NCI-H82 (cell line): ENCODE measurements around the gene UNK.

Source experiments
- DNase-seq: peaks from one replicate; lab custom pipeline; 2025; lab: John Stamatoyannopoulos, UW

UNK gene

DNA sequence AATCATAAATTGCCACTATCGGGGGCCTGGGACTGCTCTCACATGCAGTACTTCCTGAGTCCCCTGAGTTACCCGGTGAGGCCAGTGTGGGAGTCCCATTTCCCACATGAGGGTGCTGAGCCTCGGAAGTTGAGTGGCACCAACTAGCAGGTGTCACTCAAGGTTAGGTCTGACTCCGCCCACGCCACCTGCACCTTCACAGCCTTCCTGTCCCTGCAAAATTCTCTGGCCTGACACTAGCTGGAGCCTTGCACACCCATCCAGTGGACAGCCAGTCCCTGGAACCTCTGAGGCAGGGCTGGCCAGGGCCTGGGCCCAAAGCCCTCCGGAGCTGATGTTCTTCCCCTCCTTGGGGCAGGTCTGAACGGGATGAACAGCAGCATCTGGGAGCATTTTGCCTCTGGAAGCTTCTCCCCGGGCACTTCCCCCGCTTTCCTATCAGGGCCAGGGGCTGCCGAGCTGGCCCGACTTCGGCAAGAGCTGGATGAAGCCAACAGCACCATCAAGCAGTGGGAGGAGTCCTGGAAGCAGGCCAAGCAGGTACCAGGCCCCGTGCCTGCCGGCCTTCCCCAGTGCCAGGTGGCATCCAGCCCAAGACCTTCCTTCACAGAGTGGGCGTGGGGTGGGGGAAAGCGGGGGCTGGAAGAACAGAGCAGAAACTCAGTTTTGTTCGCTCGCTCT, 37.7 kb downstream of the UNK start:
- no peak for DNase-seq

DNA sequence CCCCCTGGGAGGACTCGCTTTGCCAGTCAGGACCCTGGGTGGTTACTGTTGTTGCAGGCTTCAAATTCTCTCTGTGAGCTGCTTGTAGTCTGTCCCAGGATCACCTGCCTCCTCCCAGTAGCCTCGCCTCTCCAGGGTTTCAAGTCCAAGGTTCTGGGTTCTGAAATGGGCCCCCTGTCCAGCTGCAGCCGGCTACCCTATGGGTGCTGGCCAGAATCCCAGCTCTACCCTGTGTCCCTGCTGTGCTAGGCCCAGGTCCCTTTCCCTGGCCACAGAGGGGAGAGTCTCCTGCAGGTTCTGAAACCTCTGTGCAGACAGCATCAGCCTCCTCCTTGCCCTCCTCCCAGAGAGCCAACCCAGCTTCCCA, 38.2 kb downstream of the UNK start:
- no peak for DNase-seq

DNA sequence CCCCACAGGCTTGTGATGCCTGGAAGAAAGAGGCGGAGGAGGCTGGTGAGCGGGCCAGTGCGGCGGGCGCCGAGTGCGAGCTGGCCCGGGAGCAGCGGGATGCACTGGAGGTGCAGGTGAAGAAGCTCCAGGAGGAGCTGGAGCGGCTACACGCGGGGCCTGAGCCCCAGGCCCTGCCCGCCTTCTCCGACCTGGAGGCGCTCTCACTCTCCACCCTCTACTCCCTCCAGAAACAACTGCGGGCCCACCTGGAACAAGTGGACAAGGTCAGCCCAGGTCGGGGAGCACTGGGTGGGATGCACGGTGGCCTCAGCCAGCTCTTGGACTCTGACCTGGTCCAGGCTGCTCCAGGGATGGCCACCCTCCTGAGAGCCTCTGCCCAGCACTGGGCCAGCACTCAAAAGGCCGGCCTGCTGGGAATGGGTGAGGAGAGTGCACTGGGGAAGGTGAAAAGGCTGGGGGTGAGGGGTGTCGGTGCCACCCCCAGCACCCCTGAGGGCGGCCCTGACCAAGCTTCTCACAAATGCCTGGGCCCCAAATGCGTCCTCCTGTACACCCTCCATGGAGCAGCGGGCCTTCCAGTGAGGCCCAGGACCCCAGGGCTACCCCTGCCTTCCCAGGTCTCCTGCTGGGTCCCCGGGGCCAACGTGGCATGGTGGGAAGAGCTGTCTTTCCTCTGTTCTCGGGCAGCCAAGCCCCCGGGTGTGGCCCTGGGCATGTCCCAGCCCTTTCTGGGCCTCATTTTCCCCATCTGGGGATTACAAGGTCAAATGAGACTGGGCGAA, 38.8 kb downstream of the UNK start:
- DNase-seq = no peak

DNA sequence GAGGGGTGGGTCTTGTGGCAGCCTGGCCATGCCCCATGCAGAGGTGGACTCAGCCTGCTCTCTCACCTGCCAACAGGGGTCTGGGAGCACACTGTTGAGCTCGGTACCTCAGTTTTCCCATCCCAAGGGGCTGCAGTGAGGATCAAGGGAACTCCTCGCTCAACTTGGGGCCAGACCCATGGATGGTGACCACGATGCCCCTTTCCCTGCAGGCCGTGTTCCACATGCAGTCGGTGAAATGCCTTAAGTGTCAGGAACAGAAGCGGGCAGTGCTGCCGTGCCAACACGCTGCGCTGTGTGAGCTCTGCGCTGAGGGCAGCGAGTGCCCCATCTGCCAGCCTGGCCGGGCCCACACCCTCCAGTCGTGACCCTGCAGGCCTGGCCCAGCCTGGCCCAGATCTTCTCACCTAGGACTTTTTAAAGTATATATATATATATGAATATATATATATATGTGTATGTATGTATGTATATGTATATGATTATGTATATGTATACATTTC, 39.5 kb downstream of the UNK start:
- DNase-seq = no peak

DNA sequence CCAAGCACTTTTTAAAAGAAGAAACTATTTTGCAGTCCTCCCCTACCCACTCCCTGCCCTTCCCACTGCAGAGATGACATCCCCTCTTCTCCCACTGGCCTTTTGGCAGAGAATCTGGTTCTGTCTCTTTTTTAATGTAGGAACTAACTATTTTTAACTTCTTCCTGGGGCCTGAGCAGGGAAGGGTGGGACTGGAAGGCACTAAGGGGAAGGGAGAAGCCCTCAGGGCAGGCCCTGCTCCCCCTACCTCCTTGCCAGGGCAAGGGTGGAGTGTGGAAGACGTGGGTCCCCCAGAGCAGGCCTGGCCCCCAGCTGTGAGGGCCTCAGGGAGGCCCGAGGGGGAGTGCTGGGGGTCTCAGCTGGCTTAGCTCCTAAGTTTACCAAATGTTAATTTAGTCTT, 40.1 kb downstream of the UNK start:
- DNase-seq = no peak

DNA sequence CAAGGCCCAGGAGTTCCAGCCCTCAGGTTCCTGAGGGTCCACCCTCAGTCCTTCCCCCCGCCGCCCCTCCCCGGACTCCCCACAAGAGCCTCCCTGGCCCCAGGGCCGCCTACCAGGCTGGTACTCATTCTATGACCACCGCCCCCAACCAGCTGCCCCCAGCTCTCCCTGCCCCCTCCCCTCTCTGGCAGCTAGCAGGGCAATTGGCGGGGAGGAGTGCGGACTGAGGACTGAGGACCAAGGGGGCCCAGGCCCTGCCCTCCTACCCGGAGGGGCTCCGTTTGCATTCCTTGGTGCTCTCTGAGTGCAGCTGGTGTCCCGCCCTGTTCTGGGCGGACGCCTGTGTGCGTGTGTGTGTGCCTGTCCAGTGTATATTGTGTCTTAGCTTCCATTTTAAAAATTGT, 40.5 kb downstream of the UNK start:
- no peak for DNase-seq

DNA sequence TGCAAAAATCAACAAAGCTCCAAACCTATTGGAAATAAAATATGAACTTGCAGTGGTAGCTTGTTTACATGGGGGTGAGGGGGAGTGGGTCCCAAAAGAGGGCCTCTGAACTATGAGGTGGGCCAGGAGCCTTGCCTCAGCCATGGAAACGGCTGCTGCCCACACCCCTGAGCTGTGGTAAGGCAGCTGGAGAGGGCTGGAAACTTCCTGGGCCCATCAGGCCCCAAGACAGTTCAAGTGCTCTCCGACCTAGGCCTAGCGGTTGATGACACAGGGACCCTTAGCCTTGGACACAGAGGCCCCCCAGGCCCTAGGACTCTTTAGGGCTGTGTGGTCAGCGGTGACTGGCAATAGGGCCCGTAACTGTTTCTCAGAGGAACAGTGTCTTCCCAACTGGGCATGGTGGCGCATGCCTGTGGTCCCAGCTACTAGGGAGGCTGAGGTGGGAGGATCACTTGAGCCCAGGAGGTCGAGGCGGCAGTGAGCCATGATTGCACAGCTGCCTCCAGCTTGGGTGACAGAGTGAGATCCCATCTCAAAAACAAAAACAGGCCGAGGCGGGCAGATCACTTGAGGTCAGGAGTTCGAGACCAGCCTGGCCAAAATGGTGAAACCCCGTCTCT, 41.3 kb downstream of the UNK start:
- DNase-seq = no peak

DNA sequence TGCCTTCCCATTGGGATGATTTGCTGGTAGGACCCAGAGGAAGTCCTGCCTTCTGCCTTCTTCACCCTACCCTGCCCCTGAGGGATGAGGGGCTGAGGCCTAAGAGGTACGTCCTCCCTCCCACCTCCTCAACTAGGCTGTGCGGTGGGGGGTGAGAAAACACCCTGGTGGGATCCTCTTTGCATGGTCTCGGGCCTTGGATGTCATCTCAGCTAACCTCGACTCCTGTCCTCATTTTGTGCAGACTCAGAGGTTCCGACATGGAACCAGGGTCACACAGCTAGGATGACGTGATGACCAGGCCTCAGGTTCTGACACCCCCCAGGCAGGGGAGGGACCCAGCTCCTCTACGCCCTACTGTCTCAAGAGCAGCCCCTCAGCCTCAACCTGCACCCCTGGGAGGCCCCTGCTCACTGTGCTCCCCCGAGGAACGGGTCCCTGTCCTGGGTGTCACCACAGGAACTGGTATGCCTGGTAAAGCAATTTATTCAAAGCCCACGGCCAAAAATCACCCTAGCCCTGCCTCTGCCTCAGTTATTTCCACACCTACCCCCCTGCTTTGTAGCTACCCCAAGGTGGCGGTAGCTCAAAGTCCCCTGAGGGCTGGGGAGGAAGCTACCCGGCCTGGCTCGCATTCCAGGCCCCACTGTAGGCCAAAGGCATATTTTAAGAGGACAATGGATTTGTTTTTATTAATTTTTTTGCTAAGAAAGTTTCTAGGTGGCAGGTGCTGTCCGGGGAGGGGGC, 42.1 kb downstream of the UNK start:
- DNase-seq = peak; percentile 58

DNA sequence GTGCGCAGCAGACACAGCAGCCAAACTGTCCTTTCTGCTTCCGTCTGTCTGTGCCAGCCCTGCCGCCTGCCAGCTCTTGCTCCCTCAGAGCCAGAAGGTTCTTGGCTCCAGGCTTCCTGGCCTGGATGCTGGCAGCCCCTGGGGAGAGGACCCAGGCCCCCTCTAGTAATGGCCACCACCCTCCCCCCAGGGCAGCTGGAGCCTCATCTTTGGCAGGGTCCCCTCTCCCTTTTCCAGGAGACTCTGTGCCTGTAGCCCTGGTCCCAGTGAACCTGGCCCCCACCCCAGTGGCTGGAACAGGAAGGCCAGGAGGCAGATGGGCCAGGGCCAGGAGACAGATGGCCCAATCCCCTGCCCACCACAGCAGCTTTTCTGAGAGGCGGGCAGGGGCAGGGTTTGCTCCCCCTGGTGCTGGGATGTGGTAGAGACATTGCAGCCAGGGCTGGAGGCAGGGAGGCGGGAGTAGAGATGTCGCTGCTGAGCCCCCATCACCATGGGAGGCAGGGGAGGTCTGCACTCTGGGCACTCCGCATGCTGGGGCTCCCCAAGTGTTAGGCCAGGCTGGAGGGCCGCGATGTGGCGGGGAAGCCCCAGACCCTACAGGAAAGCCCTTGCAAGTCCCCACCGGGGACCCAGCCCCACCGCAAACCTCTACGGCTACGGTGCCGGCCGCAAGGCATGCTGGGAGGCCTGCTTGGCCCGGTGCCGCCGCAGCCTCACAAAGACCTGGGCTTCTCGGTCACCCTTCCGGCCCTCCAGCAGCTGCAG, 42.9 kb downstream of the UNK start:
- peak; percentile 98 for DNase-seq

DNA sequence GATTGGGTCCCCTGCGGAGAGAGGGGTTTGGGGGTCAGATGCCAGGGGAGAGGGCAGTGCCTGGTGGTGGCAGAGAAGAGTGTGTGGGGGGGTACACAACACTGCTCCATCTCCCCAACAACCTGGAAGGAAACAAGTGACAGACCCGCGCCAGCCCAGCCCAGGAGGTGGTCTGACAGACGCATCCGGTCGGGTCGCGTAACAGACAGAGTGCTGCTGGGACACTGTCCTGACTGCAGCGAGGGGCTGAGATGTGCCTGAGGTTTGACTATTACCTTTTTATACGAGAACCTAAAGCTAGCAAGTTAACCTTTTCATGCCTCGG, 43.4 kb downstream of the UNK start:
- no peak for DNase-seq

DNA sequence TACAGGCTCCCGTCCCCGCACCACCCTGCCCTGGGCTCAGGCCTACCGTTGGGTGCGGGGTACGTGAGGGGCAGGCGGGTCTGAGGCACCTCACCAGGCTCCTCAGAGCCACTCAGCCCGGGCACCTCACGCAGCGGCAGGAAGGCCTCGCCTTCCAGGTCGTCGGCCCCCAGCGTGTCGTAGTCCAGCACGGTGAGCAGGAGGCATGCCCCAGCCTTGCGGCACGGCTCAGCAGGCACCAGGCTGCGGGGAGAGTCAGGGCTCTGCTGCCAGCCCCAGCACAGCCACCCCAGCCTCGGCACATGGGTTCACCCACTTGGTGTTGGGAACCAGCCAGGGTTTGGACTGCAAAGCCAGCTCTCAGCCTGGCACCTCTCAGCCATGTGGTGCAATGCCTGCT, 44.1 kb downstream of the UNK start:
- no peak for DNase-seq

DNA sequence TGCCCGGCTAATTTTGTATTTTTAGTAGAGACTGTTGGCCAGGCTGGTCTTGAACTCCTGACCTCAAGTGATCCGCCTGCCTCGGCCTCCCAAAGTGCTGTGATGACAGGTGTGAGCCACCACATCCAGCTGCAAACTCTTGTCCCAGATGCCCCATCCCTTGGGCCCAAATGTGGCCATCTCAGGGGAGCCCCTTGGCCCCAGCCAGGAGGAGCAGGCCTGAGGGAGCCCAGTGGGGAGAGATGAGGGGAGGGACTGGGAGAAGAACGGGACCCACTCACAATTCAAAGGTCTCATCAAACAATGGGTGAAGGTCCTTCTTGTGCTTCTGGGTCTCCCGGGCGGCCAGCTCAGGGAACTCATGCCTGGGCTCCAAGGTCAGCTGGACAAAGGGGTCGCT, 45.1 kb downstream of the UNK start:
- no peak for DNase-seq

DNA sequence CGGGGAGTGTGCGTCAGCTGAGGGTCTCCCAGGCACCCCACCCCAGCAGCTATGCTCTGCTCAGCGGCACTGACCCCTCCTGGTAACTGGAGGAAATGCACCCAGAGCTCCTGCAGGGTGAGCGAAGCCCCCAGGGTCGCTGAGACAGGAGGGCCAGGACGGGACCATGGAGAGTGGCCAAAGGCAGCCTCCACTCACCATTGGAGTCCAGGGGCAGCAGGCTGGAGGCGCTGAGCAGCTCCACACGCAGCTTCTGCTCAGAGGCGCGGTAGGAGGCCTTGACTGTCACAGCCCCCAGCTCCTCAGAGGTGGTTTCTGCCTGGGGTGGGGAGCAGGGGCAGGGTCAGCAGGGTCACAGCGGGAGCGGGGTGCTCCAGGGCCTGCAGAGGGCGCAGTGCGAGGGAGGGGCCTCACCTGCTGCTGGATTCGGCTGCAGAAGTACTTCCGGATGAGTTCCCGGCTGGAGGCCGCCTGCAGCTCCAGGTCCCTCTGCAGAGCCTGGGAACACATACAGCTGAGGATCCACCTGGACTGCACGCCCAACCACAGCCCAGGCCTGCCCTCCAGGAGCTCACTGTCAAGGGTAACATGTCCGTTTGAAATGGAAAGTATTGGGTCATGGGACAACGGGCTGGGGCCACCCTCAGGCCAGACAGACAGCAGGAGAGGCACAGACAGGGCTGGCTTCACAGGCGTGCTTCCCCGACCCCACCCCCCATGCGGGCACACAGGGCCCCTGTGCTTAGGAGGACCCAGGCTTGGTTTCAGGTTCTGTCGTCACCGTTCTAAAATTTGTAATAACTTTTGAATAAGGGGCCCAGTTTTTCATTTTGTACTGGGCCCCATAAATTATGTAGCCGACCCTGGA, 45.8 kb downstream of the UNK start:
- peak; percentile 62 for DNase-seq

DNA sequence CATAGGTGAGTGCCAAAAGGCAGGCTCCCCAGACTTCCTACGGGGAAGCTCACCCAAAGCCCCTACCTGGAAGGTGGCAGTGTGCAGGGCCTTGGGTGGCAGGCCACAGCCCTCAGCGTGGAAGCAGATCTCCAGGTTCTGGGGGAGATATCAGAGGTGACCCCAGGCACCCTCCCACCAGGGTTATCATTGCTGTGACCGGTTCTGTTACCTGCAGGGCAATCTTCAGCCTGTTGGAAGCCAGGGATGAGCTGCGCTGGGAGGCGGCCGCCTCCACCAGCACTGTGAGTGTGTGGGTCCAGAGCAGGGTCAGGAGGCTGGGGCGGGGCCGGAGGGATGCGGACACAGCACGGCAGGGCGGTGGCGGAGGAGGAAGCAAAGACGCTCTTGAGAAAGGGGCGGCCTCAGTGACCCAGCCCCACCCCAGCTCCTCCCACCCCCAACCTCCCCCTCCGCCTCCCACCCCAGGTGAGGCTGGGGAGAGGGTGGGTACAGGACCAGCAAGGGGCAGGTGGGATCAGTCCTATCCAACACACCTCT, 46.5 kb downstream of the UNK start:
- DNase-seq = no peak

DNA sequence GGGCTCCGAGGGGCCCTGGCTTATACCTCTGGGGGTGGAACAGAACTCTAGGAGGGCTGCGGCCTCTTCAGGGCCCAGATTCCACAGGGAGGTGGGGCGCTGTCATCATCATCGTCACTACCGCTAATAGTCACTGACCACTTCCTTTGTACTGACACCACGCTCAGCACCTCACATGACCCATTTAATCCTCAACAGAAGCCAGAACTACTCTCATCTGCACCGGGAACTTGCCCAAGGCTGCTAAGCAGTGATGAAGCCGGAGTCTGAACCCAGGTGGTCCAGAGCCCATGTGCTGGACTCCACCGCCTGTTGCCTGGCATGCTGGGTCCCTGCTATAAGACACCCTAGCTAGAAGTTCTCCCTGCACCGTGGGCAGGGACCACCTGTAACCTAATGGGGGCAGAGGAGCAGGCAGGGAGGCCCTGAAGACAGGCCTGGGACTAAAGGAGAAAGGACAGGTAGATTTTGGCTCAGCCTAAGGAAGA, 47.6 kb downstream of the UNK start:
- DNase-seq = peak; percentile 60

DNA sequence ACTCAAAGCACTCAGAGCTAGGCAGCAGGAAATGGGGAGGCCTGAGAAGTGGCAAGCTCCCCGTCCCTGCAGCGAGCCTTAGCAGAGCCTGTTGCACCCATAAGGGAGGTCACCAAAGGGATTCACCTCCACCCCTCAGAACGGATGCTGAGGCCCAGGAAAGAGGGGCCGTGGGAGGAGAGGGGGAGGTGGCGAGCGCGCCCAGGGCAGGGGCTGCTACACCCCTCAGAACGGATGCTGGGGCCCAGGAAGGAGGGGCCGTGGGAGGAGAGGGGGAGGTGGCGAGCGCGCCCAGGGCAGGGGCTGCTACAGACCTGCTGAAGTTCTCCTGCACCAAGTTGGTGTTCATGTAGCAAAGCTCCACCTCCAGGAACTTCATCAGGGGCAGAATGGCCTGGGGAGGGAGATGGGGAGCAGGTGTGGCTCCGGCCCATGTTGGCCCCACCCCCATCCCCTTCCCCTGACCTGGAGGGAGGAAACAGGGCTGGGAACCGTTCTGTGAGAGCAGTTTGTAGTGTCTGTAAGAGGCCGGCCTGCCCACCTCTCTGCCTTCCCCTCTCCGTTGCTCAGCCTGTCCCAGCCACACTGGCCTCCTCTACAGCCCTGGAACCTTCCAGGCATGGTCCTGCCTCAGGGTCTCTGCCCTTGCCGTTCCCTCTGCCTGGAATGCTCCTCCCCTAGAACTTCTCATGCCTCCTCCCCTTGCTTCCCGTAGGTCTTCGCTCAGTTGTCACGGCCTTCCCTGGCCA, 48.2 kb downstream of the UNK start:
- DNase-seq = peak; percentile 30

DNA sequence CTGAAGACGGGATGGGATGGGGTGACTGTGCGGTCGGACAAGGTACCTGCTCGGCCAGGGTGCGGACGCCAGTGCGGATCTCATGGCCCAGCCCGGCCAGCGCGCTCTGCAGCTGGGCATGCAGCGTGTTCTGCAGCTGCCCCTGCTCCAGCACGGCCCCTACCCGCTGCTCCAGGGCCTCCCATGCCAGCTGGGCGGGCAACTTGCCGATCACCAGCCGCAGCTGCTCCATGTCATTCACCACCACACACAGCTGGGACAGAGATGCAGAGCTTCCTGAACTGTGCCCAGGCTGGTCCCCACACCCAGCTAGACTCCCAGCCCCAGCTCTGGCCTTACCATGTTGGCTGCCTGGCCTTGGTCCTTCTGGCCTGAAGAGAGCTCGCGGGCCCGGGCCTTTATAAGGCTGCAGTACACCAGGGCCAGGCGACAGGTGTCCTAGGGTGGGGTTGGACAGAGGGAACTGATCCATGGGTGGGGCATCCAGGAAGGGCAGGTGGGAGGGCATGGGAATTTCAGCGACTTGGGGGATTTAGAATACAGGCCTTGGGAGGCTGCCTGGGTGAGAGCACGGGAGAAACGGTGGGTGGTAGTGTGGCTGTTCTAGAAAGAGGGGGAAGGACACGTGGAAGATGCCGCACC, 49.8 kb downstream of the UNK start:
- no peak for DNase-seq

DNA sequence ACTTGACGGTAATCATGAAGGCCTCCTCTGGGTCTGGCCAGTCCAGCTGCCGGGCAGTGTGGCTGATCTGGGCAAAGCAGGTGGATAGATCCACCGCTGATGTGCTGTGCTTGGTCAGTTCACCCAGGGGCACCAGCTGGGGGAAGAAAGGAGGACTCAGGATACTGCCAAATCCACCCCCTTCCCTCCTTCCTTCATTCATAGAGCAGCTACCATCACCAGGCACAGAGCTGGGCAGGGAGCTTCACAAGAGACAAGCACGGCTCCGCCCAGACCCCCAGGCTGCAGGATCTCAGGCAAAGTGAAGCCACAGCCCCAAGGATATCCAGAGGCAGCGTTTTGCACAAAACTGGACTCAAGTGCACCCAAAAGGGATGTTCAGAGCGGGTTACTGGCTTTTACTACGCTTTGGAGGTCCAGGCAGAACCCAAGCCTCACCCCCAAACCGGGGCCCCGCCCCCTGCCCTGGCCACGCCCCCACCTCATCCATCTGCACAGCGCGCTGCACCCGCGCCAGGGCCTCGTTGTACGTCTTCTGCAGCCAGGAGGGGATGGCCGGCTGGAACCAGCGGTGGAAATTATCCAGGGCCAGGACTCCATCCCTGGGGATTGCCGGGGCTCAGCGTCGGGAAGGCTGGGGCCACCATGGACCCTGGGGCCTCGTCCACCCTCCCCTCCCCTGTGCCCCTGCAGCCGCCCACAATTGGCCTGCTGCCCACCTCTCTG, 50.5 kb downstream of the UNK start:
- peak; percentile 35 for DNase-seq

DNA sequence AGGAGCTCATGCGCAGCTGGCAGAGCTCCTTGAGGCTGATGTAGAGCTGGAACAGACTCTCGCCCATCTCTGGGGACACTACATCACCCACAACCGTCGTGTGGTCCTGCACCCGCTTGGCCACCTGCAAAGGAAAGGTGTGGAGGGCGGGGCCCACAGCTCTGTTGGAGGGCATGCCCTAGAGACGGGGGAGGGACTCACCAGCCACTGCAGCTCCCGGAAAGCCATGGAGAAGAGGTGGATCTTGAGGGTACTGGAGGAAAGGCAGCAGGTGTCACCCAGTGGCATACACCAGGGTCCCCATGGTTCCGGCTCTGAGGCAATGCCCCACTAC, 51.0 kb downstream of the UNK start:
- DNase-seq = no peak
